ENCODE data around the gene CSNK1G1. TPM values are rescaled to one million over a fixed set of nuclear protein-coding genes. Genes with fewer than 3 reads are reported as not detected.

Gene CSNK1G1
- total and polyA plus RNA-seq, 10 donors, result 2.0 to 27.1 (median 19.3) TPM

DNA sequence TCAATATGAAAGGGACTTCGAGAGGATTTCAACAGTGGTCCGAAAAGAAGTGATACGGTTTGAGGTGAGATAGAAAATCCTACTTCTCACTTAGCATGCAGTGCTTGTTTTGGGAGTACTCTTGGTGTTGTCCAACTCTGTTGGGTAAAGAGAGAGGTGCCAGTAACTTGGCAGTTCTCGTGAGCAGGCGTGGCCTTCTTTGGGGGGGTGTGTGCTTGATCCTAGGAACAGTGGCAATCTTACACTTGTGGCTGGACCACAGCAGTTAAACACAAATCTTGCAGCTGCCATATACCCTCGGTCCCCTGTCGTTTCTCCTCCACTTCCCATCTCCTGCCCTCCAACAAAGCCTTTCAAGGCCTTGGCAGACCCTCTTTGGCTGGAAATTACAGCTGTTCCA is 219.6 kb downstream of the CSNK1G1 start:
- Histone ChIP-seq H3K27me3 (replicated peaks in 1 of 7) (no peaks in the 10 kb centered on the region), H3K9me3 (no peaks in the 10 kb centered on the region), H3K27ac (peak overlapping the region in 1 of 8 donors; percentile 41), H3K4me3 (no peak overlapping the region), H3K4me1 (peaks cover 0 to 30% (median 3%) of the 10 kb centered on the region in 6 donors), H3K36me3 (peaks cover 7 to 89% (median 78%) of the 10 kb centered on the region in 6 donors)
- intact Hi-C loops (cut with DNase I; ENCODE audit: low total_unique reads), result no loop called here
- 87 to 97% (median 93%) methylated on average over 7 of the region's 7 CpGs for WGBS, 5 donors
- TF ChIP-seq CTCF (IDR thresholded peaks at IDR 0.05 in 8 of 11, conservative IDR thresholded peaks at IDR 0.05 in 3 of 11) (no peak), POLR2AphosphoS5 (IDR thresholded peaks at IDR 0.05) (no peak), POLR2A (IDR thresholded peaks at IDR 0.05) (no peak)
- DNase-seq, result no peak

GRCh38 chr15:64134345-64134829 is 221.6 kb downstream of the CSNK1G1 start:
- peak; percentile 73 for DNase-seq
- peaks cover 0 to 30% (median 3%) of the 10 kb centered on the region in 6 donors for H3K4me1 ChIP-seq
- TF ChIP-seq POLR2AphosphoS5 (IDR thresholded peaks at IDR 0.05) (peak in 2 of 3 donors; percentile 49 to 71), POLR2A (IDR thresholded peaks at IDR 0.05) (no peak)
- no peaks in the 10 kb centered on the region for H3K9me3 ChIP-seq
- no peaks in the 10 kb centered on the region for H3K27me3 ChIP-seq (replicated peaks in 1 of 7)
- no peak overlapping the region for H3K4me3 ChIP-seq
- intact Hi-C loops (cut with DNase I; ENCODE audit: low total_unique reads), result no loop called here
- H3K27ac ChIP-seq, result peak overlapping the region in 1 of 8 donors; percentile 36
- peaks cover 16 to 96% (median 96%) of the 10 kb centered on the region in 6 donors for H3K36me3 ChIP-seq
- 52 to 79% (median 64%) methylated on average over 4 to 9 of the region's 9 CpGs; no CpG with 5 or more reads in 1 of the 5 donors for WGBS, 5 donors

- H3K9me3 ChIP-seq, result no peaks in the 10 kb centered on the region
- peaks cover 16 to 100% (median 100%) of the 10 kb centered on the region in 6 donors for H3K36me3 ChIP-seq
- peak overlapping the region in 2 of 8 donors; percentile 2 to 36 for H3K27ac ChIP-seq
- TF ChIP-seq POLR2AphosphoS5 (IDR thresholded peaks at IDR 0.05) (peak in 1 of 3 donors; percentile 12), POLR2A (IDR thresholded peaks at IDR 0.05) (no peak), CTCF (IDR thresholded peaks at IDR 0.05 in 8 of 11, conservative IDR thresholded peaks at IDR 0.05 in 3 of 11) (no peak)
- H3K4me1 ChIP-seq, result peaks cover 0 to 30% (median 3%) of the 10 kb centered on the region in 6 donors
- no peak for DNase-seq
- intact Hi-C loops (cut with DNase I; ENCODE audit: low total_unique reads), result no loop called here
- H3K4me3 ChIP-seq, result no peak overlapping the region
- WGBS, 5 donors, result 79 to 91% (median 85%) methylated on average over 10 of the region's 10 CpGs
- H3K27me3 ChIP-seq (replicated peaks in 1 of 7), result no peaks in the 10 kb centered on the region
Observed at GRCh38 chr15:64133623-64134344, 222.2 kb downstream of the CSNK1G1 start.

- WGBS, 5 donors, result 86 to 98% (median 95%) methylated on average over 4 of the region's 4 CpGs
- H3K36me3 ChIP-seq, result peaks cover 22 to 100% (median 99%) of the 10 kb centered on the region in 6 donors
- DNase-seq, result no peak
Observed at GRCh38 chr15:64132217-64132616, 223.8 kb downstream of the CSNK1G1 start.

More at GRCh38 chr15:64132217-64132616, 223.8 kb downstream of the CSNK1G1 start:
- no peak for TF ChIP-seq POLR2AphosphoS5 (IDR thresholded peaks at IDR 0.05)
- no peak for TF ChIP-seq CTCF (IDR thresholded peaks at IDR 0.05 in 8 of 11, conservative IDR thresholded peaks at IDR 0.05 in 3 of 11)
- TF ChIP-seq POLR2A (IDR thresholded peaks at IDR 0.05), result no peak
- H3K4me3 ChIP-seq, result no peak overlapping the region
- H3K4me1 ChIP-seq, result peaks cover 0 to 23% (median 2%) of the 10 kb centered on the region in 6 donors
- H3K9me3 ChIP-seq, result no peaks in the 10 kb centered on the region
- no peaks in the 10 kb centered on the region for H3K27me3 ChIP-seq (replicated peaks in 1 of 7)
- H3K27ac ChIP-seq, result no peak overlapping the region
- intact Hi-C loops (cut with DNase I; ENCODE audit: low total_unique reads), result no loop called here
